ENCODE results near the gene FAM169A. TPM values are rescaled to one million over a fixed set of nuclear protein-coding genes. Genes with fewer than 3 reads are reported as not detected.

FAM169A gene
- total and polyA plus RNA-seq, 2 donors (not counting 1 experiment from before 2014, with no cell fraction given), result 2.1 to 9.4 TPM

DNA sequence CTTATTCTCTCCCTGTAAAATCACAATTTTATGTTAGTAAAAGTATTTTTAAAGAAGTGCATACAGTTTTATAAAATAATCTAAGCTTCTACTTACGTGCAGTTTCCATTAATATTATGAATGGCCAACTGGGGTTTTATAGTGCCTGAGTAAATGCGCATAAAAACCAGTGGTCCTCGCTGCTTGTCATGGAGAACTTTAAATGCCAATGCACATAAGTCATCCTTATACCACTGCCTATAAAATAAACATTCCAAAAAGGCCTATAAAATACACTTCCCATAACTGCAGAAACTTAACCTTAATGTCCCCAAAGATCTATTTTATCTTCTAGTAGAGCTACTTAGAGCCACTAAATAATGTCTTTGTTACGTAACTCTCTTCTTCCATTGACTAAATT is 127.8 kb downstream of the FAM169A start:
- 96% methylated on average over 3 of the region's 4 CpGs for WGBS (ENCODE audit: insufficient coverage)
- TF ChIP-seq EZH2 (IDR thresholded peaks at IDR 0.05; ENCODE audit: borderline replicate concordance, insufficient read depth, low read depth, low read length, poor library complexity, severe bottlenecking), result no peak
- TF ChIP-seq, protein P1, sequence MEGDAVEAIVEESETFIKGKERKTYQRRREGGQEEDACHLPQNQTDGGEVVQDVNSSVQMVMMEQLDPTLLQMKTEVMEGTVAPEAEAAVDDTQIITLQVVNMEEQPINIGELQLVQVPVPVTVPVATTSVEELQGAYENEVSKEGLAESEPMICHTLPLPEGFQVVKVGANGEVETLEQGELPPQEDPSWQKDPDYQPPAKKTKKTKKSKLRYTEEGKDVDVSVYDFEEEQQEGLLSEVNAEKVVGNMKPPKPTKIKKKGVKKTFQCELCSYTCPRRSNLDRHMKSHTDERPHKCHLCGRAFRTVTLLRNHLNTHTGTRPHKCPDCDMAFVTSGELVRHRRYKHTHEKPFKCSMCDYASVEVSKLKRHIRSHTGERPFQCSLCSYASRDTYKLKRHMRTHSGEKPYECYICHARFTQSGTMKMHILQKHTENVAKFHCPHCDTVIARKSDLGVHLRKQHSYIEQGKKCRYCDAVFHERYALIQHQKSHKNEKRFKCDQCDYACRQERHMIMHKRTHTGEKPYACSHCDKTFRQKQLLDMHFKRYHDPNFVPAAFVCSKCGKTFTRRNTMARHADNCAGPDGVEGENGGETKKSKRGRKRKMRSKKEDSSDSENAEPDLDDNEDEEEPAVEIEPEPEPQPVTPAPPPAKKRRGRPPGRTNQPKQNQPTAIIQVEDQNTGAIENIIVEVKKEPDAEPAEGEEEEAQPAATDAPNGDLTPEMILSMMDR (IDR thresholded peaks at IDR 0.05), result no peak
- Histone ChIP-seq H2AFZ (ENCODE audit: insufficient read depth, low read depth, low read length, poor library complexity, severe bottlenecking) (no peak overlapping the region), H3K4me2 (replicated peaks; ENCODE audit: low read depth, low read length, poor library complexity, severe bottlenecking) (no peak overlapping the region), H3K4me3 (ENCODE audit: control extremely low read depth in 1 of 5, extremely low read depth in 1 of 5, insufficient read depth in 1 of 5, low read depth in 2 of 5, low read length in 4 of 5) (no peak overlapping the region), H4K20me1 (ENCODE audit: control insufficient read depth, insufficient read depth, low read length, poor library complexity, severe bottlenecking) (no peaks in the 10 kb centered on the region), H3K9ac (ENCODE audit: low read length) (no peak overlapping the region), H3K79me2 (ENCODE audit: control insufficient read depth, insufficient read depth, low read length) (no peaks in the 10 kb centered on the region), H3K4me1 (ENCODE audit: control insufficient read depth in 2 of 2, insufficient read depth in 2 of 2, low read length in 2 of 2) (no peaks in the 10 kb centered on the region), H3K36me3 (replicated peaks in 1 of 2; ENCODE audit: control extremely low read depth in 1 of 2, control insufficient read depth in 1 of 2, extremely low read depth in 1 of 2, insufficient read depth in 2 of 2, low read length in 1 of 2) (peaks cover 26 to 68% of the 10 kb centered on the region in 2 experiments), H3K9me3 (ENCODE audit: control extremely low read depth in 1 of 3, control insufficient read depth in 2 of 3, insufficient read depth in 1 of 3, low read length in 2 of 3) (no peaks in the 10 kb centered on the region), H3K27me3 (replicated peaks in 1 of 4; ENCODE audit: control extremely low read depth in 1 of 4, control insufficient read depth in 3 of 4, insufficient read depth in 4 of 4, low read length in 3 of 4) (no peaks in the 10 kb centered on the region), H3K27ac (ENCODE audit: low read length in 2 of 2) (no peak overlapping the region)
- CTCF ChIA-PET, result no interaction called here
- no peak for DNase-seq
- H3K4me1 Mint-ChIP-seq, result no peaks in the 10 kb centered on the region
- no peak overlapping the region for H3K4me3 Mint-ChIP-seq
- H3K27me3 Mint-ChIP-seq, result no peaks in the 10 kb centered on the region
- no peak overlapping the region for H3K27ac Mint-ChIP-seq
- POLR2A ChIA-PET, result no interaction called here
- H3K9me3 Mint-ChIP-seq (ENCODE audit: insufficient read depth), result no peaks in the 10 kb centered on the region
- ATAC-seq (ENCODE audit: low read depth), result no peak
- intact Hi-C loops (cut with micrococcal nuclease), result no loop called here

DNA sequence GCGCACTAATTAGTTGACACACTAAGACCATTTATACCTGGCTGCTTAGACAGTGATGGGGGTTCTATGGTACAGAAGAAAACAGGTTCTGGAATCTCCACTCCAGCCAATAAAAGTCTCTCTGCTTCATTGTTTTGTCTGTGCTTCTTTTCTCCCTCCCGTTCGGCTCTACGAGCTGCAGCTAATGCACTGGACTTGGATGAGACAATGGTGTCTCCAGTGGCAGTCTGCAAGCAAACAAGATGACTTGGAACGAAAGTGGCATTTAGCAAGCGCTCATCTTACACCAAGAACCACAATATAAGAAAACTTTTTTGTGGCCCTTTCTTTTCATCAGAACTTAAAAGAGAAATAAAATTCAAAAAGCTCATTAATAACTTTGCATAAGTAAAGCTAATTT is 129.4 kb downstream of the FAM169A start:
- Histone ChIP-seq H3K4me3 (ENCODE audit: control extremely low read depth in 1 of 5, extremely low read depth in 1 of 5, insufficient read depth in 1 of 5, low read depth in 2 of 5, low read length in 4 of 5) (no peak overlapping the region), H3K4me2 (replicated peaks; ENCODE audit: low read depth, low read length, poor library complexity, severe bottlenecking) (no peak overlapping the region), H3K36me3 (replicated peaks in 1 of 2; ENCODE audit: control extremely low read depth in 1 of 2, control insufficient read depth in 1 of 2, extremely low read depth in 1 of 2, insufficient read depth in 2 of 2, low read length in 1 of 2) (peaks cover 24 to 64% of the 10 kb centered on the region in 2 experiments), H3K27ac (ENCODE audit: low read length in 2 of 2) (no peak overlapping the region), H2AFZ (ENCODE audit: insufficient read depth, low read depth, low read length, poor library complexity, severe bottlenecking) (no peak overlapping the region), H3K9me3 (ENCODE audit: control extremely low read depth in 1 of 3, control insufficient read depth in 2 of 3, insufficient read depth in 1 of 3, low read length in 2 of 3) (no peaks in the 10 kb centered on the region), H4K20me1 (ENCODE audit: control insufficient read depth, insufficient read depth, low read length, poor library complexity, severe bottlenecking) (no peaks in the 10 kb centered on the region), H3K79me2 (ENCODE audit: control insufficient read depth, insufficient read depth, low read length) (no peaks in the 10 kb centered on the region), H3K9ac (ENCODE audit: low read length) (no peak overlapping the region), H3K4me1 (ENCODE audit: control insufficient read depth in 2 of 2, insufficient read depth in 2 of 2, low read length in 2 of 2) (no peaks in the 10 kb centered on the region), H3K27me3 (replicated peaks in 1 of 4; ENCODE audit: control extremely low read depth in 1 of 4, control insufficient read depth in 3 of 4, insufficient read depth in 4 of 4, low read length in 3 of 4) (no peaks in the 10 kb centered on the region)
- no peak for ATAC-seq (ENCODE audit: low read depth)
- H3K9me3 Mint-ChIP-seq (ENCODE audit: insufficient read depth), result no peaks in the 10 kb centered on the region
- ChIA-PET POLR2A (no interaction called here), CTCF (no interaction called here)
- no peaks in the 10 kb centered on the region for H3K27me3 Mint-ChIP-seq
- no peak for DNase-seq
- WGBS (ENCODE audit: insufficient coverage), result 97% methylated on average over 3 of the region's 6 CpGs
- H3K4me1 Mint-ChIP-seq, result no peaks in the 10 kb centered on the region
- intact Hi-C loops (cut with micrococcal nuclease), result no loop called here
- no peak overlapping the region for H3K4me3 Mint-ChIP-seq
- H3K27ac Mint-ChIP-seq, result no peak overlapping the region
- no peak for TF ChIP-seq EZH2 (IDR thresholded peaks at IDR 0.05; ENCODE audit: borderline replicate concordance, insufficient read depth, low read depth, low read length, poor library complexity, severe bottlenecking)
- TF ChIP-seq, protein P1 (IDR thresholded peaks at IDR 0.05), result no peak

Small RNA genes lying within 50 kb of the gene (small RNA-seq; reads per million reads assigned to genes)
- not detected for gene RF00561 (ENCODE audit: insufficient read length, low read depth, low replicate concordance)

Other genes with a start within 250 kb of the FAM169A start
- gene ENC1, start 225.7 kb downstream of the FAM169A start, total RNA-seq, result 14.2 and 14.6 TPM in 2 replicates
- gene ENC1, start 225.7 kb downstream of the FAM169A start, polyA plus RNA-seq, result 7.2 and 12.1 TPM in 2 replicates
- gene HEXB, start 181.2 kb downstream of the FAM169A start, total RNA-seq, result 47.1 and 55.3 TPM in 2 replicates
- 23.6 and 23.9 TPM in 2 replicates for gene HEXB, start 181.2 kb downstream of the FAM169A start, polyA plus RNA-seq
- 22.6 and 28.5 TPM in 2 replicates for gene GFM2, start 99.3 kb downstream of the FAM169A start, total RNA-seq
- gene GFM2, start 99.3 kb downstream of the FAM169A start, polyA plus RNA-seq, result 11.0 and 16.4 TPM in 2 replicates
- 126 and 129 TPM in 2 replicates for gene NSA2, start 99.1 kb downstream of the FAM169A start, total RNA-seq
- gene NSA2, start 99.1 kb downstream of the FAM169A start, polyA plus RNA-seq, result 30.2 and 96.1 TPM in 2 replicates
- not detected in 2 replicates for gene GCNT4, start 186.2 kb upstream of the FAM169A start, total RNA-seq
- 0.01 and 0.06 TPM in 2 replicates for gene GCNT4, start 186.2 kb upstream of the FAM169A start, polyA plus RNA-seq